DND-41 (cell line): ENCODE measurements around the gene GPC6.

ENCODE experiments used
- CTCF ChIP-seq: IDR thresholded peaks from 2 replicates; pipeline ENCODE4 v1.5.1; 2012; ENCODE audit warnings: borderline replicate concordance, low read length, moderate library complexity, mild to moderate bottlenecking; ENCODE audit not compliant: poor library complexity, severe bottlenecking; ENCODE audit errors: extremely low read depth
- EZH2 ChIP-seq: IDR thresholded peaks from 3 replicates; pipeline ENCODE4 v1.6.1; 2012; ENCODE audit warnings: borderline replicate concordance, low read depth, mild to moderate bottlenecking, moderate library complexity, low read length, inconsistent platforms; ENCODE audit not compliant: severe bottlenecking

- TF ChIP-seq EZH2 (no peak), CTCF (no peak)
Measured at GRCh38 chr13:94214121-94214520, 987.5 kb downstream of the GPC6 start.
